OCI-LY1 (cell line): ENCODE data around the gene LSM11.

Source experiments
- H2AFZ ChIP-seq: fragments of 200-600 bp; sonication (generic), shearing (Covaris generic); 2 replicates; pipeline ENCODE4 v1.6.0; 2014; ENCODE audit warnings: antibody characterized with exemption, mild to moderate bottlenecking, low read length
- H3F3A ChIP-seq: fragments of 200-600 bp; sonication (generic), shearing (Covaris generic); 2 replicates; pipeline ENCODE4 v1.6.0; 2014; ENCODE audit warnings: mild to moderate bottlenecking, antibody characterized with exemption, low read length, moderate library complexity; ENCODE audit not compliant: insufficient read depth
- H3K27ac ChIP-seq: fragments of 200-600 bp; sonication (generic); 2 replicates; pipeline ENCODE4 v1.5.1; 2014; ENCODE audit warnings: low read length, mixed run types, mild to moderate bottlenecking, low read depth; ENCODE audit not compliant: poor library complexity, severe bottlenecking
- H3K27me3 ChIP-seq: fragments of 200-600 bp; sonication (generic); 2 replicates; pipeline ENCODE4 v1.6.0; 2014; ENCODE audit warnings: antibody characterized with exemption, mild to moderate bottlenecking, low read length, moderate library complexity; ENCODE audit not compliant: insufficient read depth
- H3K36me3 ChIP-seq: fragments of 200-600 bp; sonication (generic); 2 replicates; pipeline ENCODE4 v1.6.1; 2014; ENCODE audit warnings: mild to moderate bottlenecking, antibody characterized with exemption, low read length, moderate library complexity, mixed read lengths; ENCODE audit not compliant: insufficient read depth
- H3K4me1 ChIP-seq: fragments of 200-600 bp; sonication (generic); 2 replicates; pipeline ENCODE4 v1.5.1; 2014; ENCODE audit warnings: mild to moderate bottlenecking, low read length, moderate library complexity; ENCODE audit not compliant: insufficient read depth, severe bottlenecking
- H3K4me2 ChIP-seq: fragments of 200-600 bp; sonication (generic), shearing (Covaris generic); 2 replicates; pipeline ENCODE4 v1.6.1; 2014; ENCODE audit warnings: low read length
- H3K4me3 ChIP-seq: fragments of 200-600 bp; sonication (generic); 2 replicates; pipeline ENCODE4 v1.5.1; 2014; ENCODE audit warnings: low read length, low read depth, mild to moderate bottlenecking, mixed read lengths; ENCODE audit not compliant: poor library complexity, severe bottlenecking
- H3K79me2 ChIP-seq: fragments of 200-600 bp; shearing (Covaris generic); 2 replicates; pipeline ENCODE4 v1.6.1; 2016; ENCODE audit warnings: mixed run types, low read length, mixed read lengths; ENCODE audit not compliant: insufficient read depth
- H3K9ac ChIP-seq: fragments of 200-600 bp; sonication (generic), shearing (Covaris generic); 2 replicates; pipeline ENCODE4 v1.6.1; 2014; ENCODE audit warnings: mild to moderate bottlenecking, low read length, mixed read lengths
- H3K9me2 ChIP-seq: fragments of 200-600 bp; sonication (generic), shearing (Covaris generic); 2 replicates; pipeline ENCODE4 v1.6.1; 2014; ENCODE audit warnings: low read depth, mild to moderate bottlenecking, low read length, mixed read lengths
- H3K9me3 ChIP-seq: fragments of 200-600 bp; shearing (Covaris generic); 2 replicates; pipeline ENCODE4 v1.6.1; 2014; ENCODE audit warnings: low read length, mixed read lengths
- H4K20me1 ChIP-seq: fragments of 200-600 bp; sonication (generic), shearing (Covaris generic); 2 replicates; pipeline ENCODE4 v1.6.0; 2016; ENCODE audit warnings: mild to moderate bottlenecking, low read length; ENCODE audit not compliant: insufficient read depth
- EZH2 ChIP-seq: fragments of 200-600 bp; sonication (generic), shearing (Covaris generic); IDR thresholded peaks from 2 replicates; pipeline ENCODE4 v1.8.0; 2017; ENCODE audit warnings: borderline replicate concordance, mixed run types, mild to moderate bottlenecking, antibody characterized with exemption, low read length, moderate library complexity, mixed read lengths
- TF ChIP-seq, protein P1 (sequence below): fragments of 200-600 bp; sonication (generic), shearing (Covaris generic); IDR thresholded peaks from 2 replicates; pipeline ENCODE4 v1.5.1; 2017; ENCODE audit warnings: mild to moderate bottlenecking, antibody characterized with exemption, low read length, moderate library complexity, mixed read lengths

The LSM11 gene

DNA sequence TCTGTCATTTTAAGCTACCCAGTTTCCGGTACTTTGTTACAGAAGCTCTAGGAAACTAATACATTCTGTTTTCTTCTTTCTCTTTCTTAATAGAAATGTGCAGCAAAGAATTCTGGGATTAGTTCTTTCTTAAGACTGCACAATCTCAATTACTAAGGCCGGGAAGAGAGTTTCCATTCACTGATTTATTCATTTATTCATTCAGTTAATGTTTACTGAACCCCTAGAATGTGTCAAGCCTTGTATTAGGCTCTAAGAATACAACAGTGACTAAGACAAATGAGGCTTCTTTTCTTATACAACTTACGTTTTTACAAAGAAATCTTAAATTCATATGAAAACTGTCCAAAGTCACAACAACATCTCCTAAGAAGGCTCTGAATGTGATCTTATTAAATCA lies 39.8 kb upstream of the LSM11 start:
- Histone ChIP-seq H2AFZ (no peak overlapping the region), H3K9me3 (peaks cover 4% of the 10 kb centered on the region), H3K79me2 (no peaks in the 10 kb centered on the region), H3K36me3 (no peaks in the 10 kb centered on the region; the same call in 1 of the 2 replicates), H3K4me3 (no peak overlapping the region), H3K9ac (no peak overlapping the region), H3K4me1 (no peaks in the 10 kb centered on the region), H3K9me2 (no peaks in the 10 kb centered on the region), H3K27ac (no peak overlapping the region), H3F3A (no peaks in the 10 kb centered on the region), H4K20me1 (no peaks in the 10 kb centered on the region), H3K27me3 (no peaks in the 10 kb centered on the region), H3K4me2 (no peak overlapping the region)
- TF ChIP-seq, protein P1, sequence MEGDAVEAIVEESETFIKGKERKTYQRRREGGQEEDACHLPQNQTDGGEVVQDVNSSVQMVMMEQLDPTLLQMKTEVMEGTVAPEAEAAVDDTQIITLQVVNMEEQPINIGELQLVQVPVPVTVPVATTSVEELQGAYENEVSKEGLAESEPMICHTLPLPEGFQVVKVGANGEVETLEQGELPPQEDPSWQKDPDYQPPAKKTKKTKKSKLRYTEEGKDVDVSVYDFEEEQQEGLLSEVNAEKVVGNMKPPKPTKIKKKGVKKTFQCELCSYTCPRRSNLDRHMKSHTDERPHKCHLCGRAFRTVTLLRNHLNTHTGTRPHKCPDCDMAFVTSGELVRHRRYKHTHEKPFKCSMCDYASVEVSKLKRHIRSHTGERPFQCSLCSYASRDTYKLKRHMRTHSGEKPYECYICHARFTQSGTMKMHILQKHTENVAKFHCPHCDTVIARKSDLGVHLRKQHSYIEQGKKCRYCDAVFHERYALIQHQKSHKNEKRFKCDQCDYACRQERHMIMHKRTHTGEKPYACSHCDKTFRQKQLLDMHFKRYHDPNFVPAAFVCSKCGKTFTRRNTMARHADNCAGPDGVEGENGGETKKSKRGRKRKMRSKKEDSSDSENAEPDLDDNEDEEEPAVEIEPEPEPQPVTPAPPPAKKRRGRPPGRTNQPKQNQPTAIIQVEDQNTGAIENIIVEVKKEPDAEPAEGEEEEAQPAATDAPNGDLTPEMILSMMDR = no peak
- TF ChIP-seq EZH2 = no peak

DNA sequence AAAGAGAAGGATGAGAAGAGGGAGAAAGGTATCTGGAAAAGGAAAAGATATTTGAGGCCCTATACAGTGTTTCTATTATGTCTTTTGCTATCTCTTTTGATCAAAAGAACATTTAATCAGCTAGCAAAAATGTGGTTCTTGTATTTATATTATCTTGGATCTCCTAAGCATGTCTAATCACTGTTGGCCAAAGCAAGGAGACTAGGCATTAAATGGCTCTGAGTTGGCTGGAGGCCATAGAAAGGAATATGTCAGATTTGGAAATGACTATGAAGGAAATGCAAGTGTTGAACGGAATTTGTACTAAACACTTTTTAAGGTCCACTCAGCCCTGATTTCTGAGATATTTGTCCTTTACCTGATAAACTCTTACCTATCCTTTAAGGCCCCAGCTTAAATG lies 34.6 kb upstream of the LSM11 start:
- TF ChIP-seq, protein P1 = no peak
- TF ChIP-seq EZH2 = no peak
- no peak overlapping the region for H2AFZ ChIP-seq
- H3K79me2 ChIP-seq = no peaks in the 10 kb centered on the region
- H3K27ac ChIP-seq = no peak overlapping the region
- no peaks in the 10 kb centered on the region for H3K36me3 ChIP-seq
- H3K27me3 ChIP-seq = no peaks in the 10 kb centered on the region
- no peaks in the 10 kb centered on the region for H3F3A ChIP-seq
- no peaks in the 10 kb centered on the region for H3K9me3 ChIP-seq
- no peak overlapping the region for H3K9ac ChIP-seq
- H3K4me3 ChIP-seq = no peak overlapping the region
- no peak overlapping the region for H3K4me2 ChIP-seq
- no peaks in the 10 kb centered on the region for H4K20me1 ChIP-seq
- H3K4me1 ChIP-seq = no peaks in the 10 kb centered on the region
- H3K9me2 ChIP-seq = no peaks in the 10 kb centered on the region

DNA sequence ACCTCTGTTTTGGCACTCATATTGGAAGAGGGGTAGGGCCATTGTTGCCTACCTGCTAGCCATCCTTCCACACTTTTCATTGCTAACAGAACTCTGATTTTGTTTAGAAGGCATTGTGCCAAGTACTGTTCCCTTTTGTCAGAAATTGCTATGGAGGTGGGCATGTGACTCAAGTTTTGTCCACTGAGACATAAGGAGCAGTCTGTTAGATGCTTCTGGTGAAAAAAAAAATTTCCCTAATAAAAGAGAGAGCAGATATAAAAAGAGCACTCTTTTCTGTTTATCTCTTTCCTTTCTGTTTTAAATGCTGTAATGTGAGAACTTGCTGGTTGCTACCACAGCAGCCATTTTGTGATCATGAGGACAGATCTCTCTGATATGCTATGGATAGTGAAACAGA lies 34.2 kb upstream of the LSM11 start:
- Histone ChIP-seq H3K4me2 (no peak overlapping the region), H4K20me1 (no peaks in the 10 kb centered on the region), H3F3A (no peaks in the 10 kb centered on the region), H2AFZ (no peak overlapping the region), H3K27ac (no peak overlapping the region), H3K27me3 (no peaks in the 10 kb centered on the region), H3K79me2 (no peaks in the 10 kb centered on the region), H3K9me3 (no peaks in the 10 kb centered on the region), H3K4me1 (no peaks in the 10 kb centered on the region), H3K36me3 (no peaks in the 10 kb centered on the region), H3K9ac (no peak overlapping the region), H3K4me3 (no peak overlapping the region), H3K9me2 (no peaks in the 10 kb centered on the region)
- no peak for TF ChIP-seq EZH2
- TF ChIP-seq, protein P1 = no peak
